Mucosa of descending colon (tissue), 3 donors: Measurements from ENCODE around the gene VCL. TPM values are rescaled to one million over a fixed set of nuclear protein-coding genes. Genes with fewer than 3 reads are reported as not detected.
"Not testable (repeated sequence)": the region's sequence is repeated elsewhere in the genome, so short reads cannot be mapped to it uniquely, and the experiment has no call there.

Experiments
- ATAC-seq: fragments of 200-7000 bp; cut with Tn5 transposase; one replicate; pipeline ENCODE4 v1.9.1; 2020; ENCODE audit warnings: mild to moderate bottlenecking, moderate library complexity
- DNase-seq, 3 donors: peaks; one replicate each; pipeline ENCODE4 v3.0.0-alpha.2; 2020
- H3K36me3 ChIP-seq: fragments of 200-600 bp; one replicate; pipeline ENCODE4 v1.8.0; 2021; ENCODE audit warnings: low read depth, mild to moderate bottlenecking
- H3K4me1 ChIP-seq: fragments of 200-600 bp; one replicate; pipeline ENCODE4 v1.8.0; 2021; ENCODE audit warnings: low read depth, mild to moderate bottlenecking
- H3K4me3 ChIP-seq: fragments of 200-600 bp; one replicate; pipeline ENCODE4 v1.8.0; 2021; ENCODE audit warnings: mild to moderate bottlenecking
- H3K9me3 ChIP-seq: fragments of 200-600 bp; one replicate; pipeline ENCODE4 v1.8.0; 2021; ENCODE audit warnings: mild to moderate bottlenecking
- CTCF ChIP-seq: fragments of 200-600 bp; IDR thresholded peaks from one replicate; pipeline ENCODE4 v1.8.0; 2022; ENCODE audit warnings: antibody characterized with exemption, mild to moderate bottlenecking
- intact Hi-C, 2 donors: fragments of 100-400 bp; cut with DNase I in 1 of 2; cut with micrococcal nuclease in 1 of 2; formaldehyde crosslinking; loops; one replicate each; pipeline versions ENCODE4 v1.11.0 to v1.11.1; 2022; cut with DNase I, micrococcal nuclease
- total RNA-seq, 3 donors: library from RNA; stranded (reverse); fragmentation: NEBNext Ultra II Directional in 2 of 3; extraction: Animal tissue kit (Norgen Biotek cat#: 25700) in 2 of 3; gene quantifications; one replicate each; pipeline versions ENCODE4 v1.2.1 to v1.2.4, GENCODE V29; 2021 to 2023
- donor health status: DM: no; HTN: no; CAD: no; lungs with moderate emphysema.
- donor health status: DM: no; HTN: no; CAD: no.
- donor health status: DM: no; HTN: yes; CAD: no.

Gene VCL
- total RNA-seq, 3 donors from 2014 or later: 114 to 292 (median 117) TPM

- DNase-seq (peak in 1 of 3 donors; percentile 12), ATAC-seq (peak; percentile 51)
- peaks cover 5% of the 10 kb centered on the region for H3K4me1 ChIP-seq
These were observed 60.7 kb downstream of the VCL start for GRCh38 chr10:74058658-74059057.

DNA sequence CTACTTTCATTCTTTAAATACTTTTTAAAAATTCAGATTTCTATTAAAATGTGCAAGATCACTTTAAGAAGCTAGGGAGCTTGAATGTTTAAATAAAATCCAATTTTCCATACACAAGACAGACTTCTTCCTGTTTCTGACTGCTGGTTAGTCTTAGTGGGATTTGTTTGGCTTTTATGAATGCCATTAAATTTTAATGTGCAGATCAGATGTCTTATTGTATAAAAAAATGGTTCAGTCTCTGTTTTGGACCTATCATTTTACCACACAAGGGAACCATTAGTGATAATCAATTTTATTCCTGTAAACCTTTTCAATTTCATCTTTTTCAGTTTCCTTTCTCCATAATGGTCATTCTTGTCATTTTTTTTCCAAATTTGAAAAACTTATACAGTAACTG, 63.2 kb downstream of the VCL start:
- ATAC-seq (no peak), DNase-seq (no peak)
- Histone ChIP-seq H3K9me3 (no peaks in the 10 kb centered on the region), H3K36me3 (no peaks in the 10 kb centered on the region), H3K4me1 (peaks cover 3% of the 10 kb centered on the region), H3K4me3 (no peak overlapping the region)
- intact Hi-C loops: no loop called here
- no peak for TF ChIP-seq CTCF

More at GRCh38 chr10:74058658-74059057, 60.7 kb downstream of the VCL start:
- Histone ChIP-seq H3K4me3 (no peak overlapping the region), H3K36me3 (no peaks in the 10 kb centered on the region), H3K9me3 (no peaks in the 10 kb centered on the region)
- intact Hi-C loops: no loop called here
- TF ChIP-seq CTCF: no peak

DNA sequence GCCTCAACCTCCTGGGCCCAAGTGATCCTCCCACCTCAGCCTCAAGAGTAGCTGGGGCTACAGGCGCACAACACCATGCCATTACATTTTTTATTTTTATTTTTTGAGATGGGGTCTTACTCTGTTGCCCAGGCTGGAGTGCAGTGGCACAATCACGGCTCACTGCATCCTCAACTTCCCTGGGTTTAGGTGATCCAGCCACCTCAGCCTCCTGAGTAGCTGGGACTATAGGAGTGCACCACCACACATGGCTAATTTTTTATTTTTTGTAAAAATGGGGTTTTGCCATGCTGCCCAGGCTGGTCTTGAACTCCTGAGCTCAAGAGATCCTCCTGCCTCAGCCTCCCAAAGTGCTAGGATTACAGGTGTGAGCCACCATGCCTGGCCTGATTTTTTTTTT, 64.1 kb downstream of the VCL start:
- H3K36me3 ChIP-seq, H3K9me3 ChIP-seq, intact Hi-C loops, H3K4me1 ChIP-seq, DNase-seq, H3K4me3 ChIP-seq, ATAC-seq: not testable (repeated sequence)

GRCh38 chr10:74063256-74063655, 65.3 kb downstream of the VCL start:
- Histone ChIP-seq H3K36me3 (no peaks in the 10 kb centered on the region), H3K9me3 (no peaks in the 10 kb centered on the region), H3K4me3 (no peak overlapping the region), H3K4me1 (peaks cover 2% of the 10 kb centered on the region)
- ATAC-seq (no peak), DNase-seq (no peak)
- intact Hi-C loops: no loop called here
- no peak for TF ChIP-seq CTCF

DNA sequence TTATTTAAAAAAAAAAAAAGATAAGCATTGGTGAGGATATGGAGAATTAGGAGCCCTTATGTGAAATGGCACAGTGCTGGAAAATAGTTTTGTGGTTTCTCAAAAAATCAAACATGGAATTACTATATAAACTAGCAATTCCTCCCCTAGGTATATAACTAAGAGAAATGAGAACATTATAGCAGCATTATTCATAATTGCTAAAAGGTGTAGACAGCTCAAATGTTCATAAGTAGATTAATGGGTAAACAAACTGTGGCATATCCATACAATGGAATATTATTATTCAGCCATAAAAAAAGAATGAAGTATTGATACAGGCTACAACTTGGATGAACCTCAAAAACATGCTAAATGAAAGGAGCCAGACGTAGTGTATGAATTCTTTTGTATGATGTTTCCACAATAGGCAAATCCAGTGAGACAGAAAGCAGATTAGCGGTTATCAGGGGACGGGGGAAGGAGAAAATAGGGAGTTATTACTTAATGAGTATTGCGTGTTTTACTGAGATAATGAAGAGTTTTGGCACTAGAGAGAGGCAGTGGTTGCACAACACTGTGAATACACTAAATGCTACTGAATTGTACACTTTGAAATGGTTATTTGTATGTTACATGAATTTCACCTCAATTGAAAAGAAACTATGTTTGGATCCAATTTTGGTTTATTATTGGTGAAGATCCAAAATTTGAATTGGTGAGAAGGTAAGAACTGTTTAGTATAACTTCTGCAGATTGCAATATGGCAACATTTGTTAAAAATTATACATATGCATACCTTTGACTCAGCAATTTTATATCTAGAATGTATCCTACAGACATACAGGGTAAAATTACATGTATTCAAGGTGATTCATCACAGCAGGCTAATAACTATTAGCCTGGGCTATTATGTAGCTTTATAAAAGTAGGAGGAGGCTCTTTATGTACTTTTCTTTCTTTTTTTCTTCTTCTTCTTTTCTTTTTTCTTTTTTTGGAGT, 69.7 kb downstream of the VCL start:
- Histone ChIP-seq H3K4me3 (no peak overlapping the region), H3K9me3 (no peaks in the 10 kb centered on the region), H3K36me3 (no peaks in the 10 kb centered on the region), H3K4me1 (no peaks in the 10 kb centered on the region)
- TF ChIP-seq CTCF: no peak
- DNase-seq (no peak), ATAC-seq (no peak)
- intact Hi-C loops: no loop called here

- intact Hi-C loops: no loop called here
- no peak overlapping the region for H3K4me3 ChIP-seq
- H3K36me3 ChIP-seq: no peaks in the 10 kb centered on the region
- no peaks in the 10 kb centered on the region for H3K9me3 ChIP-seq
- ATAC-seq: no peak
- TF ChIP-seq CTCF: no peak
- no peaks in the 10 kb centered on the region for H3K4me1 ChIP-seq
- DNase-seq: no peak
These were observed 73.2 kb downstream of the VCL start for GRCh38 chr10:74071157-74071556.
